Measurements from ENCODE around the gene TRPM8.

TRPM8 gene

DNA sequence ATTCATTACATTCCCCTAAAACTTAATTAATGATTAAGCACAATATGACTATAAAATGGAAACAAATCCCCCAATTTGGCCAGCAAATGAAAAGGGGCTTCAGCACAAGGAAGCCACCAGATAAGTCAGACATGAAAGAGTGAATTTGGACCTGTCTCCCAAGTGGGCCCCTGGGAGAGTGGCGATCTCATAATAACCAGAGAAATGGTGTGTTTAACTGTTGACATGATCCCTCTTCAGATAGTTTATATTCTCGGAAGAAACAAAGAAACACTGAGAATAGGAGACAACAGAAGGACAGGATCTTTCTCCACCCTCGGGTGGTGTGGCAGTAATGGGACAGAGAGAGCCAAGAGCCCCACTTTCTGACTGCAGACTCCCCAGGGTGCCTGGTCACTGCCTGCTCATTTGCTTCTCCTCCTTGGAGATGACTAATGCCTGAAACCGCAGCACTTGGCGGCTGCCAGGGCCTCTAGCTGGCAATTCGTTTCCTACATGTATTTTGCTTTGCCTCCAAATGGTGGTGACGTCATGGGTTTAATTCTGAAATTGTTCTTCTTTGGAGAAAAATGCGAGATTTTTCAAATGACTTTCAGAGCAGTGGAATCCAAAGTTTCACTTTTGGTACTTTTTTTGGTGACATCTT is 86.9 kb downstream of the TRPM8 start:
- DNase-seq, result no peak

DNA sequence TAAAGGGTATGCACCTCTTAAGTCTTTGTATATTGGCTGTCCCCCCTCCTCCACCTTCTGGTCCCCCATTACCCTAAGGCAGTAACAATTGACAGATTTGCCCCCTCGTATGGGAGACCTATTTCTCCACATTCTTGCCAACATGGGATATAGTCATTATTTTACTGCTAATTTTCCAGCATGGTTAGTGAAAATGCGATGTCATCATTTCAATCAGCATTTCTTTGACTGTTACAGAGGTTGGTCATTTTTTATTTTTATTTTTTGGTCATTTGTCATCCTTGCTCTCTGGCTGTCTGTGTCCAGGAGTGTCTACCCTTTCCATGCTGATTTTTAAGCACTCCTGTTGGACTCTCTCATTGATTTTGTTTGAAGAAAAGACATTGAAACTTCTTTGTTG is 88.0 kb downstream of the TRPM8 start:
- DNase-seq, result no peak

DNA sequence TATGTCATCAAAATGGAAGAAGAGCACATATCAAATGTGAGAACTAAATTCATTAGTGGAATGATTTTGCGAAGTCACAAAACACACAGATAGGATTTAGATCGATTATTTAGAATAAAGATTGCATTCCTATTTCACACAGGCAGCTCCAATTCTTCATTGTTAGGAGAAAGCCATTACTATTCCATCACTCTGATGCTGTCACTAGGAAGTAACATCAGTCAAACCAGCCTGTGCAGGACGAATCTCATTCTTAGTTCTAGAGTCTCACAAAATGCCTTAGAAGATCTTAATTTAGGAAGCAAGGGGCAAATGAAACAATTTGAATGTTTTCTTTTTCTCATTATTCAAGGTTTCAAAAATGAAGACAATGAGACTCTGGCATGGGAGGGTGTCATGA is 89.3 kb downstream of the TRPM8 start:
- DNase-seq, result no peak

DNA sequence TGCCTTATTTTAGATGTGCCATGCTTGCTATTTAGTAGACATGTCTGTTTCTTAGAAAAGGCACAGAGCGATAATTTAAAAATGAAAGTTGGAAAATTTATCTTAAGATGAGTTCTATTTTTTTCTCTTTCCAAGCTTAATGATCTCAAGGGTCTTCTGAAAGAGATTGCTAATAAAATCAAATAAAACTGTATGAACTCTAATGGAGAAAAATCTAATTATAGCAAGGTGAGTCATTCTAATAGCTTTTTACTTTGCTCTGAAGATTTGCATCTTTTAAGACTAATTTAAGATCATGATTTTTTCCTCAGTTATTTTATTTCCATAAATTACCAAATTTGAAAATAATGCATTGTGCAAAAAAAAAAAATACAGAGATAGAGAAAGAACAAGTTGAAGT is 97.3 kb downstream of the TRPM8 start:
- DNase-seq, result no peak

DNA sequence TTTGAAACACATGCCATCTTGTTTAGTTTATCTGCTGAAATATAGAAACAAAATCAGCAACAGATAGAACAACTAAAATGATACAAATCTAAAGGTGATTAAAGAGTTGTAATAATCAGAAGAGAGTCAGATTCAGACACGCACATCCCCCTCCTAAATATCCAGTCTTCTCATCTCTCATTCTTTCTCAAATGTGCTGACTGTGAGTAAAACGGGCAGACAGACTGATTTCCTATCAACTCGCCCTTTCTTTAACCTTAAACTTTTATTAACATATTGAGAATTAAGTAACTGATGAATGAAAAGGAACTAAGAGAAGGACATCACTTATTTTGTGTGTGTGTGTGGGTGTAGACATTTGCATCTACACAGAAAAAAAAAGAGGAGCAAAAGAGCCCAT is 98.7 kb downstream of the TRPM8 start:
- no peak for DNase-seq

DNA sequence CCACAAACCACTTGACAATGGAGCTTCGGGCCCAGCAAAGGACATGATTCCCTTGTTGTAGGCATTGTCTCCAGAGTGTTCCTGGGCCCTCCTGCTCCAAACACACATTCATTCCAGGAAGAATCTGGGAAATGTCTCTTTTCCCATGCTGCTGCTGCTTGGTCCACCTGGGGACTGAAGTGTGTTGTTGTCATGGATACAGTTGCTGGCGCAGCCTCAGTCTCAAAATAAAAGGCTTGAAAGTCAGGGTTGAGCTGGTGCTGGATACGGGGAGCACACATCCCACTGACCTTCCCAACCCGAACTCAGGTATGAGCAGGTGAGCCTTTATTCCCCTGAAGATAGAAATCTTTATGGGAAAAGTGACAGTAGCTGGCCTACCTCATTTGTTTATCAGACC is 102.7 kb downstream of the TRPM8 start:
- DNase-seq, result no peak

DNA sequence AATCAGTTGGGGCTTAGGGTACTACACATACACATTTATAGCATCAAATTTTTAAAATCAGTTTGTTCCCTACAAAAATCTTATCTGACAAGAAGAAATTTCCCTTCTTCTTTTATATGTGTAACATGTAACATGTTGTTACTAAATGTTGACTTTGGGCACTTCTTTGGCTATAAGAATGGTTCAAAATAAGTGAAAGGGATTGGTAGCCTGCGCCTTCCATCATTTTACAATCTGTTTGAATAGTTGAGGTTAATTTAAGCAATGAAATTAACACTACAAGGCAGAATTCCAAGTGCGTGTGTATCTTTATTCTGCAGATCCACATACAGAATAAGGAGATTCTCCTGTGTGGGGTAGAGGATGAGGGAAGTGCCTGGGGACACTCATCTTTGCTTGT is 103.2 kb downstream of the TRPM8 start:
- no peak for DNase-seq

DNA sequence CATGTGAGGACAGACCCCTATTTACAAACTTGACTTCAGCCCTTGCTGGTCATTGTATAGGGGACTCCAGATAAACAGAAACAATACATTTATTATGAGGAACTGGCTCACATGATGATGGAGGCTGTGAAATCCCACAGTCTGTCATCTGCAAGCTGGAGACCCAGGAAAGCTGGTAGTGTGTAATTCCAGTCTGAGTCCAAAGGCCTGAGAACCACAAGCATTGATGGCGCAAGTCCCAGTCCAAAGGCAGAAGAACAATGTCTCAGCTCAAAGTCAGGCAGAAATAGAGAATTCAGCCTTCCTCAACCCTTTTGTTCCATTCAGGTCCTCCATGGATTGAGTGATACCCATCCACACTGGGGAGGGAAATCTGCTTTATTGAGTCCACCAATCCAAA is 105.3 kb downstream of the TRPM8 start:
- no peak for DNase-seq

DNA sequence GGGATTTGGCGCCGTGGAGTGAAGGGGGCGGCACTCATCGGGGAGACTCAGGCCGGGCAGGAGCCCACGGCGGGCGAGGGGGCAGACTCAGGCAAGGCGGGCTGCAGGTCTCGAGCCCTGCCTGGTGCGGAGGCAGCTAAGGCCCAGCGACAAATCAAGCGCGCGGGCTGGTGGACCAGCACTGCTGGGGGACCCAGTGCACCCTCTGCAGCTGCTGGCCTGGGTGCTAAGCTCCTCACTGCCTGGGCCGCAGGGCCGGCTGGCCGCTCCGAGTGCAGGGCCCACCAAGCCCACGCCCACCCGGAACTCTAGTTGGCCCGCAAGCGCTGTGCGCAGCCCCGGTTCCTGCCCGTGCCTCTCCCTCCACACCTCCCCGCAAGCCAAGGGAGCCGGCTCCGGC is 107.1 kb downstream of the TRPM8 start:
- no peak for DNase-seq

DNA sequence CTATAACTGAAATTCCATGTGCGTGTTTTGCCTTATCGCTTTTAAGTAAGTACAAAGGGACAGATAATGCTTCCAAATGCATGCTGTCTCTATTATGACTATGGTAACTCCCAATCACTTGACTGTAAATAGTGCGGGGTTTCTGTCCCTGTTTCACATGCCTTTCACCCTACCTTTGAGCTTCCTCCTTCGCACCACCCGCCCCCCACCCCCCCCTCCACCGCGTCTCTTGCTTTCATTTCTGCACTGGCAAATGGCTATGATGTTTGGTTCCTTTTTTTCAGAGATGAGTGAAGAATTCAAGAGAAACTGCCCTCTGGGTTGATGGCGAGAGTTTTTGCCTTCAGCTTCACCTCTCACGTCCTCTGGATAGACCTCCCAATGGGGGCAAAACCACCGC is 108.3 kb downstream of the TRPM8 start:
- DNase-seq, result no peak

DNA sequence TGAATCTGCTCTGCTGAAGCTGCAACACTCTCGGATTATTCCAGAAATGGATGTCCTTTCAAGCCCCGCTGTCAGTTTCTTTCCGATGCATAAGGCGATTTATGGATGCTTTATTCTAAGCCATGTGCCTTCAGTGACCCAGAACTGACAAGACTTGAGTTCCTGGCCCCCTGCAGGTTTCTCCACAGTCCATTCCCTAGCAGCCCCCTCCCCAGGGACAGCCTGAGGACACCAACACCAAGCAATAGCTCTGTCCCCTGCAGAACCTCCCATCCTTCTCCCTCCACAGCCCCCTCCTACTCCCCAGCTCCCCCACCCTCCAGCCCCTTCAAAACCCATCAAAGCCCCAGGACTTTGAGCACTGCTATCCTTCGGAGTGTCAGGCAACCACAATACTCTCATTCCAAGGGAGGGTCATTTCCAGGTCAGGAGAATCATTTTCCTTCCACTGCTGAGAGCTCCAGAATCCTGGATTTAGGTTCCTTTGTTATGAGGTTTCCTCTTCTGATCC is 108.8 kb downstream of the TRPM8 start:
- no peak for DNase-seq

DNA sequence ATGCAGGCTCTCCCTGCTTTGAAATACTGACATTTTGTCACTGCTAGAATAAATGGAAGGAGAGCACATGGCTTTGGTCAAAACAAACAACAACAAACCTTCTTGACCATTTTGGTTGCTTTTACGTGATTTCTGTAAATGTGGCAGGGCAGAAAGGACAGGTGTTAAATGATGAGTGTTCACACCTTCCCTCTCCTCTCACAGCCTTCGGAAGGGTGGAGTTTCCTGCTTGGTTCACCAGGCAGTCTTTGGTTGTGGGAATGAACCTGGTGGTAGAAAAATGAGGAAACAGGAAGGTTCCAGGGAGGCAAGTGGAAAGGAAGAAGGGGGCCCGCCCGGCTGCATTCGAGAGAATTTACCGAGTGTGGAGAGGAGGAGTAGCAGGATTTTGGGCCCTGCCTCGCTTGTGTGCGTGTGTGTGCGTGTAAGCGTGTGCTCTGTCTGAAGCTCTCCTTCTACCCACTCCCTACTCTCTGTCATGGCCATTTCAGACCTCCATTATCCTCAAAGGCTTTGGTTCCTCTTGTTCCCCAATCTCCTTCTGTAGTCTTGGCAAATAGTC is 109.6 kb downstream of the TRPM8 start:
- no peak for DNase-seq

DNA sequence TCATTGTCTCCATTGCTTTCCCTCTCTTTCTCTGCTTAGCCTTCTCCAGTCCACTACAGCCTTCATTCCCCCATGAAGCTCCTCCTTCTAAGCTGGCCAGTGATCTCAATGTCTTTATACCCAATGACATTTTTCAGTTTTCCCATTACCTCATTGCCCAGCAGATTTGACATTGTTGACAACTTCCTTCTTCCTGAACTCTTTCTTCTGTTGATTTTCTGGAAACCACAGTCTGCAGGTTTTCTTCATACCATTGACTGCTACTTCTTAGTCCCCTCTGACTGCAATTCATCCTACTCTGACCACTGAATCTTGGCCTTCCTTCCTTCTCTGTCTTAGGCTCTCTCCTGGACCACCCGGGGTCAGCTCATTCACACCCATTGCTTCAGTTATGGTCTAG is 110.5 kb downstream of the TRPM8 start:
- DNase-seq, result no peak

DNA sequence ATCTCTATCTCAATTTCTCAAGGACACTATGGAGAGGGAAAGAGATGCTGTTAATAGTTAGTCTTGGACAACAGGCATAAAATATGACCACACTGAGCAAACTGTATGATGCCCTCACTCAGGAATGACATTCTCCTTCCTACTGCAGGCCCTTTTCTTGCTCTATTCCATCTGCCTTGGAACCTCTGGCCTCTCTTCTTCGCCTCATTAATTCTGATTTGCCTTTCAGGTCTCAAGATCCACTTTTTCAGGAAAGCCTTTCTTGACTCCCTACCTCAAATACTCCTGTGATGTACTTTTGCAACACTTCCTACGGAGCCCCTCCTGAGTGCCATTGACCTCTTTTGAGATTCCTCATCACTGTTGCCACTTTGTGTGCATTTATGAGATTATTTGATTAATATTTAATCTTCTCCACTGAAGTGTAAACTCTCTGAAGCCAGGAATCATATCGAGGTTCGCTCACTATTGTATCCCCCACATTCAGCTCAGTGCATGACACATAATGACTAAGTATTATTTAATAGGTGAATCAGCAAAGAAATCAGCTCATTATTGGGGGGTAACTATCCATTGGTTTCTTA is 112.1 kb downstream of the TRPM8 start:
- no peak for DNase-seq

DNA sequence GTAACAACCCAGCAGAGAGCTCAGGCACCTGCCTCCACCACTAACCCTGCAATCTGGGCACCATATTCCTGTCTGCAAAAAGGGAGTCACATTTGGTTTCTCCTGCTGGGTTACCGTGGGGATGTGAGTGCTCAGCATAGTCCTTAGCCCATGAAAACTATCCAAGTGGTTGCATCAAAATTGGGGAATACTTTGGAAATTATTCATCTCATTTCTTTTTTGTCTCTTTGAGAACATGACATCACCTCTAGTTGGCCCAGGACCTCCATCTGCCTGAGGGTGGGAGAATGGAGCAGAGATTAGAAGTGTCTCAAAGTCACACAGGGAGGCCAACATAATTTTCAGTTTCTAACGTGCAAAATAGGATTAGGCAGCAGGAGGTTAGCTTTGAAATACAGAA is 114.0 kb downstream of the TRPM8 start:
- DNase-seq, result no peak

DNA sequence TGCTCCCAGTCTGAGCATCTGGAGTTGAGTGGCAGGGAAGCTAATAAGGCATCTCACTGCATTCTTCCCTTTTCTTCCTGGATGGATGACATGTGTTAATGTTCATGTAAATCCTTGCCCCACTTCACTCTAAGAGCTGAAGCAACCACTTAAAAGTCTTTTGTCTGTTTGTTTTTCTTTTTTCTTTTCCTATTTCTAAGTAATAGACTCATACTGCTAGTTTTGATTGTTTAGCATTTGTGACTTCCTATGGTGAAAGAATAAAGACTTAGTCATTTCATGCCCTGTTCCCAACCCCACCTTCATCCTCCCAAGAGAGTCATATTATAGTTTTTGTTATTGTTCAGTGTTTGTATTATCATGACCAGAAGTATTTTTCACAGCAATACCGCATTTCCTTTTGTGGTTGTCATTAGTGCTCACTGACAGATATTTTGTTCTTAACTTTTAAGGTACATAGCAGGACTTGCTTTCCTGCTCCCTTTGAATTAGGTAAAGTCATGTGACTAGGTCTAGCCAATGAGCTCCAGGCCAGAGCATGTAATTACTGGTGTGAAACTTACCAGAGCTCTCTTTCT is 115.2 kb downstream of the TRPM8 start:
- DNase-seq, result no peak

DNA sequence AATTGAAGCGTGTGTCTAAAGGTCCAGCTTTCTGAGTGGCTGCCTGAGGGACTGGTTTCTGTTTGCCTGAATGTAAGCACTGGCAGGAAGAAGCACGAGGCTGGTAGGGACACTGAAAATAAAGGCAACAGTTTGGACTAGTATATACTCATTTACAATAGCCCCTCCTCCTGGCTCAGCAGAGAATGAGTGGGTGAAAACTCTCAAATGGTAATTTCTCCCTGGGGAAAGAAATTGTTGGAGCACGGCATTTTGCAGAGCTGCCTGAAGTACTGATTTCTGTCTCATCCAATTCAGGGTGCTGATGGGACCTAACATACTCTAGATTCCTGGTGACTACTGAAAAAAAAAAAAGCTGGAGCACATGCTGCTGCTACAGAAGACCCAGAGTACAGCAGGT is 116.0 kb downstream of the TRPM8 start:
- DNase-seq, result no peak

DNA sequence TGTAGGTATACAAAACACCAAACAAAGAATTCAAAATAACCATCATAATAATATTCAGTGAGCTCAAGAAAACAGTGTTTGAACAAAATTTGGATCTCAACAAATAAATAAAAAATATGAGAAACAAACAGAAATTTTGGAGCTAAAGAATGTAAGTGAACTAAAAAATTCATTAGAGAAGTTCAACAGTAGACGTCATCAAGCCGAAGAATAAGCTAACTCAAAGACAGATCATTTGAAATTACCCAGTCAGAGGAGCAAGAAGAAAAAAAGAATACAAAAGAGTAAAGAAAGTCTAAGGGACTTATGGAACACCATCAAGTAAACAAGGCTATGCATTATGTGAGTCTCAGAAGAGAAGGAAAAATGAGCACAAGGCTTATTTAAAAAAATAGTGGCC is 116.7 kb downstream of the TRPM8 start:
- DNase-seq, result no peak

DNA sequence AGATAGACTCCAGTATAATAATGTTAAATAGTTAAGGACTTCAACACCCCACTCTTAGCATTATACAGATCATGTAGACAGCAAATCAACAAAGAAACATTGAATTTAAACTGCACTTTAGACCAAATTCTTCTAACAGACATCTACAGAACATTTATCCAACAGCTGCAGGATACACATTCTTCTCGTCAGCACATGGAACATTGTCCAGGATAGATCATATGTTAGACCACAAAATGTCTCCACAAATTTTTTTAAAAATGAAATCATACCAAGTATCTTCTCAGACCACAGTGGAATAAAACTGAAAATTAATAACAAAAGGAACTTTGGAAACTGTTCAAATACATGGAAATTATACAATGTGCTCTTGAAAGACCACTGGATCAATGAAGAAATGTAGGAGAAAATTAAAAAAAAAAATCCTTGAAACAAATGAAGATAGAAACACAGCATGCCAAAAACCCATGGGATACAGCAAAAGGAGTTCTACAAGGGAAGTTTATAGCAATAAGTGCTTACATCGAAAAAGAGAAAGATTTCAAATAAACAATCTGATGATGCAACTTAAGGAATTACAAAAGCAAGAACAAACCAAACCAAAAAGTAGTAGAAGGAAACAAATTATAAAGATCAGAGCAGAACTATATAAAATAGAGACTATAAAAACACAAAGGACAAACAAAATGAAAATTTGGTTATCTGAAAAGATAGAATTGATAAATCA is 121.1 kb downstream of the TRPM8 start:
- DNase-seq, result no peak

DNA sequence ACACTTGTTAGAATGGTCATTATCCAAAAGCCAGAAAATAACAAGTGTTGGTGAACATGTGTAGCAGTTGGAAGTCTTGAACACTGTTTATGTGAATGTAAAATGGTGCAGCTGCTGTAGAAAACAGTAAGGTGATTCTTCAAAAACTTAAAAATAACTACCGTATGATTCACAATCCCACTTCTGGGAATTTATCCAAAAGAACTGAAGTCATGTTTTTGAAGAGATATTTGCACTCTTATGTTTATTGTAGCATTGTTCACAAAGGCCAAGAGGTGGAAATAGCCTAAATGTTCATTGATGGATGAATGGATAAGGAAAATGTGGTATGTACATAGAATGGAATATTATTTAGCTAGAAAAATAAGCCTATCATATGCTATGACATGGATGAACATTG is 127.0 kb downstream of the TRPM8 start:
- DNase-seq, result no peak

DNA sequence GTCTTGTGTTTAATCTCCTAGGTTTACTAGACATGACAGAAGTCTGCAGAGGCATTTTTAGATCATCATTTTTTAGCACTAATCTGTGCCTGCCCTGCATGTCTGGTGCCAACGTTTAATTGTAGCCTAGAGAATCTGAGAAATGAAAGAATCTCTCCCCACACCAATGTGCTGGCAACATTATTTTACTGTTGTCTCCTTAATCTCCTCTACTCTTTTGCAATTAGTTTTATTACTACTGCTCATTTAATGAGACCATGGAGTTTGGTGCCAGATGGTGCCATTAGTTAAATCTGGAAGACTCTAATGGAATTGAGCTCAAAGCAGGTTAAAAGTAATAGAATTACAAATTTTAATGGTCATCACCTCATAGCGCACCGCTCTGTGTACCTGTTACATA is 129.3 kb downstream of the TRPM8 start:
- no peak for DNase-seq

DNA sequence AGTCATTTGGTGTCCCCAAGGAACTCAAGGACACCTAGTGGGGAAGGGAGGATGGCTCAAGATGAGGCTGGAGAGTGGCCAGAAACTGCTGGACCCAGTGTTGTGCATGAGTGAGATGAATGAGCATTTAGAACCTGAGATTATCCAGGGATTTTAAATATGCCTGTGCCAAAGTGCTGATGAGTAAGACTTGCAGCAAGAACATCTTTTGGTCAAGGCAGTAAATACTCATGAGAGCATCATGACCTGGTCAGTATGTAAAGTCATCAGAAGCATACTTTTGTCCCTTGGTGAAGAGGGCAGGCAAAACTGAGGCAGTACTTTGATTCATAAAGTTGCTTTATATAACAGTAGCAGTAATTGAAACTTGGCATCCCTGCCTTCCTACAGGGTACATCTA is 130.2 kb downstream of the TRPM8 start:
- DNase-seq, result no peak

DNA sequence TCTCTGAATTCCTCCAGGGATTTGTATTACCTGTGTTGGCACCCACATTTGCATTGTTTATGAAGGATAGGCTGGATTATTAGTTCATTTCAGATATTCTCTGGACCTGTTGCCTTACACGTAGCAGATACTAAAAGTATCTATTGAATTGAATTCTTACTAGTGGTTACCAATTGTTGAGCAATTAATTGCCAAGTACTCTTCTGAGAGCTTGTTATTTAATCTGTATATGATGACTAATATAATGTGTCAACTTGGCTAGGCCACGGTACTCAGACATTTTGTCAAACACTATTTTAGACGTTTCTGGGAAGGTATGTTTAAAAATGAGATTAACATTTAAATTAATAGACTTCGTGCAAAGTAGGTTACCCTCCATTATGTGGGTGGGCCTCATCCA is 130.9 kb downstream of the TRPM8 start:
- DNase-seq, result no peak
